Stimulated activated naive CD4-positive, alpha-beta T cell treated with Interleukin-2 at 50 U/mL for 16 hours (primary cell): ENCODE results near the gene SLC25A51.

Experiments
- DNase-seq: peaks from one replicate; lab custom pipeline; 2025; lab: John Stamatoyannopoulos, UW

The SLC25A51 gene

DNA sequence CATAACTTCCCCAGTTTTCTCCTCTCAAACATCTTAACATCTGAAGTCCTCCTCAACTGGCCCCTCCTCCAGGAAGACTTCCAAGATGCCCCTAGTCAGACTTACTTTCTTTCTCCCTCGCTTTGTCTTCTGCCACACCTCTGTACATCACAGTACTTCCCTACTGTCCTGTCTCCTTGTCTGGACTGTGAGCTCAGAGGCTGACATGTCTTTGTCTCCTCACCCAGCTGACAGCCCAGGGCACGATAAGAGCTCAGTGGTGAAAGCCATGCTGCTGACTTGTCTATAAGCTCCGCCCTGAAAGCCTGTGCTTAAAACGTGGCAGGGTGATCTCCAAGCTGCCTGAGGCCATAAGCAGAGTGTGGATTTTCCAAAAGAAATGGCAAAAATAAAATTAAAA, 33.0 kb upstream of the SLC25A51 start:
- DNase-seq: no peak

DNA sequence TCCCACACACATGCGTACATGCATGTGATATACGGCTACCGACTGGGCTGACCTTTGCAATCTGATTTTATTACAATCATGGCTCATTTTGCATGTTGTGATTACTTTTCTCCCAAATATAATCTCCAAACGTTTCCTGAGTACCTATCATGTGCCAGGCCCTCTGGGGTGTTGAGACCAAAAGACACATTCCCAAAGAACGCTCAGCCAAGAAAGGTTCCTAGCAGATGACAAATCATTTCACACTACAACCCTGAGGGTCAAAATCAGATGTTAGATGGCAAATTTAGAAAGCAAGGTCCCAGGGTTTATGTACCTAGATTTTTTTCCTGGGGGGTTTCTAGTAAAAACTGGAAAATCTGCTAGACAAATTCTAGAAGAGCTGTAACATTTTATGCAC, 32.4 kb upstream of the SLC25A51 start:
- DNase-seq: no peak

DNA sequence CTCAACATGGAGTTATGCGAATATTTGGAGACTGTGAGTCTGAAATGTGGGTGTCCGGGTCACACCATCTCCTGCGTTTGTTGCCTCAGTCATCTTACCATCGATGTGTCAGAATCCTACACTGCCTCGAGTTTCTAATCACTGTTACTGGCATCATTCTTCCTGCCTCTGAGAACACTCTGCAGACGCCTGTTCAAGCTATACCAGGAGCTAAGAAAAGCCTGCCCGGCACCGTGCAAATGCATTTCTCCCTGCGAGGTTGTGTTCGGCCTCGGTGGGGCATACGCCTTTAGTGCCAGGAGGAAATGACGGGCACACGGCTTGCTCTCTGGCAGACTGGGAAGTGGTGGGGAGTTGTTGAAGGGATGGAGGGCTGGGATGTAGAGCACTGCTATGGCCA, 31.2 kb upstream of the SLC25A51 start:
- no peak for DNase-seq

DNA sequence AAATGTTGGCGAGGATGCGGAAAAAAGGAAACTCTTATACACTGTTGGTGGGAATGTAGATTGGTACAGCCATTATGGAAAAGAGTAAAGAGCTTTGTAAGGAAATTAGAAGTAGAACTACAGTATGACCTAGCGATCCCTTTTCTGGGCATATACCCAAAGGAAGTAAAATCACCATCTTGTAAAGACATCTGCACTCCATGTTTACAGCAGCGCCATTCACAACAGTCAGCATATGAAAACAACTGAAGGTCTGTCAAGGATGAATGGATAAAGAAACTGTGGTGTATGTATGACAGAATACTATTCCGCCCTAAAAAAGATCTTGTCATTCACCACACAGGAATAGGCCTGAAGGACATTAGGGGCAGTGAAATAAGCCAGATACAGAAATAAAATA, 27.7 kb upstream of the SLC25A51 start:
- DNase-seq: no peak

DNA sequence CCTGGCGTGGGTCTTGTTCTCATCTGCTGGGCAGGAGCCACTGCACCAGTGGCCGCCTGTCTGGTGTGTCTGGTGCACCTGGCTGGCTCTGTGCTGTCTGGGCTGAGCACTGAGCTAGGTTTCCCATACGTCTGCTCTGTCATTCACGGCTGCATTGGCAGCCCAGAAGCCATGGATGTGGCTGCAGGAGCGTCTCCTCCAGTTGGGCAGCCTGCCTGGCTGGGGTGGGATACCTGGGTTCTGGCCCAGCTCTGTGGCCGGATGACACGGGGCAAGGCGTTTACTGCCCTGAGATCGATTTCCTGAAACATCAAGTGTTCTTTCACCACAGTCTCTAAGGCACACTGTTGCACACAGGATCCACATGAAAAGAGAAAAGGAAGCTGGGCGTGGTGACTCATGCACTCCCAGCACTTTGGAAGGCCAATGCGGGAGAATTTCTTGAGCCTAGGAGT, 25.5 kb upstream of the SLC25A51 start:
- no peak for DNase-seq

DNA sequence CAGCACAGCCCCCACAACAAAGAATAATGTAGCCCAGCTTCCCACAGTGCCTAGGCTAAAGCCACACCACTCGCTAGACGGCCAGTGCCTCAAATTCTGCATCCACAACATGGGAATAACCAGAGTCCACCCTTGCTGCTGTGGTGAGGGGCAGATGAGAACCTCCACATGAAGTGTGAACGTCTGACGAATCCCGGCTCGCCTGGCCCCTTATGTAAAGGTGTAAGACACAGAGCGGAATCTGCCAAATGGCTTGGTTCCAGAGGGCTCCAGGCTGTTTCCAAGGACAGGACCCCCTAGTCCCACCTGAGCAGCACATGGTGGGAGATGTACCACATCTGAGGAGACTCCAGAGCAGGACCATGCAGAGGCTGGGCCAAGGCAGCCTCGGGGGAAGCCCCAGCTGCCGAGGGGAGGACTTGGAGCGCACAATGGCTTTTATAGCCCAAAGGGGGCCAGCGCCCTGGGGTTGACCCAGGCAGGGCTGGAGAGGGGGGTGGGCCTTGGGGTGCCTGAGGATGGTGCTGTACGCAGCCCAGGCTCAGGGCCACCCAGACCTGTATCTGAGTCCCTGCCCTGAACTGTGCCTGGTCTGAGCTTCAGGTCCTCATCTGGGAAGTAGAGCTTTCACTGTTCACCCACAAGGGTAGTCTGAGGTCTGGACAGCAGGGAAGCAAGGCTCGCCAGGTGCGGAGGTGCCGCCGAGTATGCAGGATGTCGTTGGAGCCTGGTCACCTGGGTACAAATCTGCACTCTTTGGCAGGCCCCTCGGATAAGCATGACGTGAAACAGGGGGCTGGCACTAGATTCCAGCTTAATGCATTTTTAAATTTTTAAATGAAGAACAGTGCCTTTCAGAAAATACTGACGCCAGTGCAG, 24.9 kb upstream of the SLC25A51 start:
- DNase-seq: no peak

DNA sequence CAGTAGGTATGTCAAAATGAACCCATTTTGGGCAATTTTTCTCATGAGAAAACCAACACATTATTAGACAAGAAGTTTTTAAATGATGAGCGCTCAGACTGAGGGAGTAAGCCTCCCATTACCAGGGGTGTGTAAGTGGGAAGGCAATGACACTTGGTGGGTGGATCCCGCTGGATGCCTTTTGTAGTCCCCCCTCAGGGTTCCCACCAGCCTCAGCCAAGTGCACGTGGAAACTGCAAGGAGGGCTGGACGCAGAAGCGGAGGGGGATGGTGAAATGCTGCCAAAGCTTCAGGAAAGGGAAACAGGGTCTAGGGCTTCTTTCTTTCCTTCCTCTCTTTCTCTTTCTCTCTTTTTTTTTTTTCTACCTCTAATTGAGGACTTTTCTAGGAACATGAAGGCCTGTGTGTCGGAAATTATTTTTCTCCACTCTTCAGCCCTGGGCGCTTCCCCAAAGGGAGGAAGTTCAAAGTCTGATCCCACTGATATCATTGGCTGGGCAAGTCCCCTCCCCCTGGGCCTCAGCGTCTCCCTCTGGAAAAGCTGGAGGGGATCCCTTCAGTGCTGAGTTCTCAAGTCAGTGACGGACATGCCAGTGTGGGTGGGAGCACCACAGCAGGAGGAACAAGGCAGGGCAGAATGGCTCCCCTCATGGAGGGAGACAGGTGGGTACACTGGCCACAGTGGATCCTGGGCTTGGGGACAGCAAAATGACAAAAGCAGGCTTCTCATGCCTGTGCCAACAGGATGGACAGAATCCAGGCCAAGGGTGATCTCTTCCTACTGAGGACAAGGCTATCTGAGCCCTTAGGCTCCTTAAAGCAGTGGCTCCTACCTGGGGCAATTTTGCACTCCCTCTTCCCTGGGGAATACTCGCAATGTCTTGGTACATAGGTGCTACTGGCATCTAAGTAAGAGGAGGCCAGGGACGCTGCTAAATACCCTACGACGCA, 23.9 kb upstream of the SLC25A51 start:
- no peak for DNase-seq

DNA sequence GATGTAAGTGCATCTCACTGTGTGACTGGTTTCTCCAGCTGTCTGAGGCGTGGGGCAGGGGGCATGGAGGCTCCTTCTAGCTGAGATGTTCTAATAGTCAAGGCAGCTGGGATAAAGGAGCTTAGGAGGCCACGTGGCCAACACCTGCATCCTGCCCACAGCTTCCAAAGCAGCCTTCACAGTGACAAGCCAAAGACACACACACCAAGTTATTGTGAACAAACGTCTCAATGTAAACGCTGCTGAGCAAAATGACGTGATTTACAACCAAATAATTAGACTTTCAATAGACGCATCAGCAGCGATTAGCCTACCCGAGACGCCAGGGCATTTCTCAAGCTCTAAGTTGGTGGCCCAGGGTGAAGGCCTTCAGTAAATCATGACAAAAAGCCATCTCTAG, 23.2 kb upstream of the SLC25A51 start:
- no peak for DNase-seq

DNA sequence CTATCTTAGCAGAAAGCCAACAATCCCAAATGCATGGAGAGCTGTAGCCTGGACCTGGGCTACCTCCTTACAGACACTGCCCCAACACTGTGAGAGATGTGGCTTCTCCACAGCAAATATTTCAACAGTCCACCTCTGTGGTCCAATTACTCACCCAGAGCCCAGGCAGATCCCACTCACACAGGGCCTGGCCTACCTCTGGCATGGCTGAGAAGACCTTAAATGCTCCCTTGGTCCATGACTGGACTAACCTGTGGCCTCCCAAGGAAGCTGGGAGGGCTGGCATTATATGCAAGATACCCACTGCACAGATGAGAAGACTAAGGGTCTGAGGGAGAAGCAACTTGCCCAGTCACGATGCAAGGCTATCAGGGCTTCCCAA, 22.8 kb upstream of the SLC25A51 start:
- no peak for DNase-seq

DNA sequence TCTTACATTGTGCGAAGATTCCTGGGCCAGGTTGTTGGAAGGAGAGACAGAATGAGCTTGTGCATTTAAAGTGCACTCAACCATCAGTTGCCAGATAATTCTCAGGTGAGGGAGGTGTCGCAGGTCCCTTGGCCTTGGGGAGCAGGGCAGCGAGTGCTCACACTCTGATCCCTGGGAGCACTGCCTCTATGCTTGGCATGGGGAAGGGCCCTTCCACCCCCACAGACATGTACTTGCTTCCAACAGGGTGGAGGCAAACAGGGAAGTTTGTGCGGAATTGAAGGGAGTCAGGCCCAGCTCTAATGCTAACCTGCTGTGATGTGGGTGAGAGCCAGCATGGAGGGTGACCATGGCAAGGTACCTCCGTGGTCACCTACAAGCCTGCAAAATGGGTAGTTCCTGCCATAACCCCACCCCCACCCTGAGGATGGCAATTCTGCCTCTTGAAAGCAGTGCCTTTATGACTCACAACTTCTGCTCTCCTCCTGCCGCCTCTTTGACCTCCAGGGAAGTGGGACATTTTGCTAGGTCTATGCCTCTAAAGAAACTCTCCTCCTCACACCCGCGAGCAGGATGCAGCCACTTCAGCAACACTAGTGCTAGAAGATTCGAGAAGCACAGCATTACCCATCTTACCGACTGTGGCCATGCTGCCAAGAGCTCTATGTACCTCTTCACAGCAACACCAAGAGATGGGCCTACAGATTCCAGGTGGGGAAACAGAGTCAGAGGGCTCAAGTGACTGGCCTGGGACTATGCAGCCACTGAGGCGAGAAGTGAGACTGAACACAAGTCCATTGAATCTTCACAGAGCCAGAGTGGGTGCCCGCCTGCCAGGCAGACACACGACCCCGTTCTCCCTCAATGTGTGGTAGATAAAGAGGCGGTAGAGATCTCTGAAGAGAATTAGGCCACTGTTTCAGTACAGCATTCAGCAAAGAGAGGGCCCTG, 22.1 kb upstream of the SLC25A51 start:
- DNase-seq: no peak

DNA sequence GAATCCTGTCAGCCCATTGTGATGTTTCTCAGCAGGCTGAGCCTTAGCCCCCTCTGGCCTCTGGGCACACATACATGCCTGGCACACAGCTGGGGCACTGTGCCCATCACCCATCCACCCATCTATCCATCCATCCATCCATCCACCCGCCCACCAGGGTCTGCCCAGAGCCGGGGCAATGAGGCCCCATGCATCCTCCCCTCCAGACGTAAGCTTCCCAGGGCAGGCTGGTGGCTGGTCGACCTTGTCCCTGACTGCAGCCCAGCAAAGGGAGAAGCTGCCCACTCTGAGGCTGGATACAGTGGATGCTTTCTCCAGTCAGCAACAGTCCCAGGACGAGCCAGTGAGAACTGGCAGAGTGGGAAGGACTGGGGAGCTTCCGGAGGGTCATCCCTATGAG, 21.1 kb upstream of the SLC25A51 start:
- DNase-seq: no peak

DNA sequence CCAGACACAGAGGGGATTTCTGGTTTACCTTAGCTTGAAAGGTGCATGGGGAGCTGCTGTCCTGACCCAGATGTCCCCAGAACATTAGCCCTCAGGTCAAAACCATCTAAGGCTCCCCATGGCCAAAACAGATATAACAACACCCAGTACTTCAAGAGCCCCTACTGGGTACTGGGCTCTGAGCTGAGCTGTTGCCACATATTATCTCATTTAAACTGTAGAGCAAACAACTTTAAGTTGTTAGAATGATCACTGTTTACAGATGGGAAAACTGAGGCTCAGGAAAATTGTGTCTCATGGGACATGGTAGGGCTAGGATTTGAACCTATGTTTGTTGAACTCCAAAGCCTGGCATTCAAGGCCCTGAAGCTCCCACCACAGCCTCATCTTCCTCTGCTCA, 20.6 kb upstream of the SLC25A51 start:
- no peak for DNase-seq

DNA sequence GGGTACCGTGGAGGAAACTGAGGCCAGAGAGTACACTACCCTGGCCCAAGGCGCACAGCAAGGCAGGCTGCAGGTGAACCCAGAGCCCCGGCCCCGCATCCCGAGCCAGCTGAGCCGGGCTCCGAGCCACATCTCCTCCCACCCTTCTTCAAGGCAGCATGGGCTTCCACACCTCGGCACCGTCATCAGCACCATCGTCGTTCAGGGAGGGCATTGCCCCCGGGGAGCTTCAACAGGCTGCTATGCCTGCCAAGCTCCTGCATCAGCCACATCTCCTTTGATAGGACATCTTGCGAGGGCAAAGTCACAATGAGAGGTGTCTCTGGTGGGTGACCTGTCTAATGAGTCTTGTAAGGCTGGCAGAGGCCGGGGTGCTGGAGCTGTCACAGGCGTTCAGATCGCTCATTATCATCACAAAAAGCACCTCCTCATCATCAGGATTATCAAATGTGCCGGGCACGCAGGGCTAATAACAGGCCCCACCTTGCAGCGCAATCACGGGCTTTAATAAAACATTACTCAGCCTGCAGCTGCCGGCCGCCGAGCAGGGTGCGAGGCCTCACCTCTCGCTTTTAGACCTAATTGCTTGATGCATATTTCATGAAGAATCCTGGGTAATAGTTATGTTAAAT, 20.0 kb upstream of the SLC25A51 start:
- DNase-seq: no peak

DNA sequence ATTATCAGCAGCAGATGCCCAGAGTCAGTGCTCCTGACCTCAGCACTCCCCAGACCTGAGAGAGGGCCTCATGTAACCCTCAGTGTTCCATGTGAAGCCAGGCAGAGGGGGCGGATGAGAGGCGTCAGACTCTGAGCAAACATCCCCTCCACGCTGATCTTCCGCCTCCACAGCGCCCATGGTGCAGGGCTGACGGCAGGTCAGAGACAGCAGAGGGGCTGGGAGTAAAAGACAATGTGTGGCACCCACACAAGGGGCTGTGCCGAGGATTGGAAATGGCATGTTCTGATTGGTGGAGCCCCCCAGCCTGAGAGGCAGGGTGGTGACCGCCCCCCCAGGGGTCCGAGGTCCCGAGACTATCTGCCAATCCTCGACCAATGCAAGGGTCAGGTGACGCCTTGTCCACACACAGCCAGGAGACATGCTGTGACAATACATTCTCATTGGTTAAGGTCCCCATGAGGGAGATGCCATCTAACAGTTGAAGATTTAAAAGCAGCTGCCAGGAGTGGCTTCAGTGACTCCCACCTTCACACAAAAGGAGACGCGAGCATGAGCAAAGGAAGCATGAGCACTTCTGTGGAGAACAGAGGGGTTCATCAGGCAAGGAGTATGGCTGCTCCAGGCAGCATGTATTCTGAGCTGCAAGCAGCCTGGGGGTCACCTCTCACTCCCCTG, 19.3 kb upstream of the SLC25A51 start:
- no peak for DNase-seq

DNA sequence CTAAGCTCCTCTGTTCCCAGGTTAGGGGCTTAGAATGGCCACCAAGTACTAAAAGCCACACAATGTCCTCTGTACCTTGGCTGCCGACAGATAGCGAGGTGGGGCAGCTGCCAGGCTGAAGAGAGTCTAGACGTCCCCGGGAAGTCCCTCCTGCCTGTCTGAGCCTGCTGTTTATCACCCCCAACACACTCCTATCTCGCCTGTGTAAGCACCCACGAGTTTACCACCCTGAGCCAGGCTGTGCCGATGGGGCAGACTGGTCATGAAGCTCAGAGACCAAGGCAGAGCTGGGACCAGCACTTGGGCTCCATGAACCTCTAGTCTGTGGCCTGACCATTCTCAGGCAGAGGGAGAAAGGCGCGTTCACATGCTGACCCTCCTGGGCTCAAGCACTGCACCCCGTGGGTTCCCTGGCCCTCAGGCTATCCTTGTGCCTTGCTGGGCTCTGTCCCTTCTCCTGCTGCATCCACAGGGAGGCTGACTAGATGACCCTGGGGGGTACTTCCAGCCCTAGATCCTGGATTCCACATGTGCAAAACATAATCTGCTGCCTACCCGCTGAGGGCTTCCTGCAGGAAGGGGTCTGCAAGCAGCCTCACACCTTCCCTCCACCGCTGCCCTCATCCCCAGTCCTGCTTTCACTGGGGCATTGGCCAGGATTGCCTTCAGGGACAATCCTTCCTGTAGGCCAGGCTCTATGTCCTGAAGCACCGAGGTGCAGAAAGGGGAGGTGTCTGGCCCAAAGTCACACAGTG, 18.6 kb upstream of the SLC25A51 start:
- no peak for DNase-seq

DNA sequence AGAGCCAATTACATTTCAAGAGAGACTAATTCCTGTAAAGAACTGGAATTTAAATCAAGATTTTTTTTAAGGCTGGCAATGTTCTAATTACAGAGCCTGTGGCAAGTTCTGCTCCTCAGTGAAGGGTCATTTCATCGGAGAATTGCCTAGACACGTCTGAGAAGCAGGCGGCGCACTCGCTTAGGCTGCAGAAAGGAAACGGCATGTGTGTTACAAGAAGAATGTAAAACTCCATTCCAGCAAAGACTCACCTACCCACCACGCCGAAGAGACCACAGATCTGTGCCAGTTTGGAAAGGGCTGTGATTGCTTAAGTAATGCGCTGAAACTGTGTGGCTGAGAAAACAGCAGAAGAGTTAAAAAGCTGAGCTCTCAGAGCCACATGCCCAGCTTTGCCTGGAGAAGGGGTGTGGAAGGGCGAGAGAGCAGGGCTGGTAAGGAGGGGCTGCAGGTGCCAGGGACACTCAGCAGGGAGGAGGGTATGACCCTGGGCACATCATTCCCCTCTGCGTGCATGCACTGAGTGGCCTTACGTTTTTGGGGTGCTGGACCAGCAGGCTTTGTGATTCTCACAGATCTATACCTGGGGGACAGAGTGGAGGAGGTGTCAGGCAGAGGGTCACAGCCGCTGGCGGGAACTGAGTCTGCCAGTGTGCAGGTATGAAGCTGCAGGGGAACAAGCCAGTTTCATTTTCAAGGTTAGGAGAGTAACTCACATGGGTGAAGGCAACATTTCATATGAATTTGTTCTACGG, 17.8 kb upstream of the SLC25A51 start:
- DNase-seq: no peak

DNA sequence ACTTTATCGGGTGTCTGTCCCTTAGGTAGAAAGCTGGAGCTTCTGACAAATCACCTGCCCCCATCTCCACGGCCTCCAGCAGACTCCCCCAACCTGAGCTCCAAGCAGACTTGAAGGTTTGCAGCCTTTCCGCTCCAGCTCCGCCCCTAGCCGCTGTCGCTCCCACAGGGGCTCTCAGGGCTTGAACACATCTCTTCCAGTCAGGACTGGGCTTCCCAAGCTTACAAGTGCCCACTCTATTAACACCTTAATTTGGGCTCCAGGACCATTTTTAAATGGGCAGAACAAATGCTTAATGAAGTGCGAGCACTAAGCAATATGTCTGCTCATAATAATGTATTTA, 17.2 kb upstream of the SLC25A51 start:
- no peak for DNase-seq

DNA sequence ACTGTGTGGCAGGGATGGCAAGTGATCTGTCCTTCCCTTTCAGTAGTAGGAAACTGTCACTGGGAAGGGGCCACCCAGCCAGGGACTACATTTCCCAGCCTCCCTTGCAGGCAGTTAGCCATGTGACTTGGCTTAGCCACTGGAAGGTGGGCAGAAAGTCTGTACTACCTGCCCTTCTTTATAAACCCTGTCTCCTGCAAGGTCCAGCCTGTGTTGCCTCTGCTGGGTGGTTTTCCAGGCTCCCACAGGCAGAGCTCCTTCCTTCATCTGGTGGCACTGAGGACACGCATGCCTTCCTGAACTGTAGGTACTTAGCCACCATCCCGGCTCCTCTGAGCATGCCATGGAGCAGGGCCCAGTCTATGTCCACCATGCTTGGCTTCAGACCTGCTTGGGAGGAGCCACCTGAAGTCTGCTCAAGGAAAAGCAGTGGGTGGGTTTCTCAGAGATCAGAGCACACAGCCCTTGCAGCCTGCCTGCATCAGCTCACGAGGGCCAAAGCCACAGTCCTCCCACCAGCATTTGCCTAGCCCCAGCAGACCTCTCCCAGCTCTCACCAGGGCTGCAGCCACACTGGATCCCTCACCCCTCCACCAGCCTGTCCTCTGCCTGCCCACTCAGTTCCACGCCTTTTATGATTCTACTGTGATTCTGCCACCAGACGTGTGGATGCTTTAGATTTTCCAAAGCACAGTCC, 16.7 kb upstream of the SLC25A51 start:
- DNase-seq: no peak

DNA sequence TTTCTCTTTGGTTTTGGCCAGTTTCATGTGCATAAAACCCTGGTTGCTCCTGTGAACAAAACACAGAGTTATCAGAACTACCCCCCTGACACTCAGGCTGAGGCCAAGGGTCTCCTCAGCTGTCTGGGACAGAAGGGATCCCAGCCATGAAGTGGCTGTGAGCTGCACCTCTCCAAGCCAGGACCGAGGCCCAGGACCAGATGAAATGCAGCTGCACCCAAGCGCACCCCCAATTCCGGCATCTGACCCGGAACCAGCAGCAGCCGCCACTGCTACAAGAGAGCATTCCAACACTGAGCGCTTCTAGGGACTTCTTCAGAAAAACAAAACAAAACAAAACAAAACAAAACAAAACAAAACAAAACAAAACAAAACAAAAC, 16.0 kb upstream of the SLC25A51 start:
- no peak for DNase-seq
